ENCODE measurements around the gene ZNF841.
"Not testable (repeated sequence)": the region's sequence is repeated elsewhere in the genome, so short reads cannot be mapped to it uniquely, and the experiment has no call there.

Gene ZNF841

DNA sequence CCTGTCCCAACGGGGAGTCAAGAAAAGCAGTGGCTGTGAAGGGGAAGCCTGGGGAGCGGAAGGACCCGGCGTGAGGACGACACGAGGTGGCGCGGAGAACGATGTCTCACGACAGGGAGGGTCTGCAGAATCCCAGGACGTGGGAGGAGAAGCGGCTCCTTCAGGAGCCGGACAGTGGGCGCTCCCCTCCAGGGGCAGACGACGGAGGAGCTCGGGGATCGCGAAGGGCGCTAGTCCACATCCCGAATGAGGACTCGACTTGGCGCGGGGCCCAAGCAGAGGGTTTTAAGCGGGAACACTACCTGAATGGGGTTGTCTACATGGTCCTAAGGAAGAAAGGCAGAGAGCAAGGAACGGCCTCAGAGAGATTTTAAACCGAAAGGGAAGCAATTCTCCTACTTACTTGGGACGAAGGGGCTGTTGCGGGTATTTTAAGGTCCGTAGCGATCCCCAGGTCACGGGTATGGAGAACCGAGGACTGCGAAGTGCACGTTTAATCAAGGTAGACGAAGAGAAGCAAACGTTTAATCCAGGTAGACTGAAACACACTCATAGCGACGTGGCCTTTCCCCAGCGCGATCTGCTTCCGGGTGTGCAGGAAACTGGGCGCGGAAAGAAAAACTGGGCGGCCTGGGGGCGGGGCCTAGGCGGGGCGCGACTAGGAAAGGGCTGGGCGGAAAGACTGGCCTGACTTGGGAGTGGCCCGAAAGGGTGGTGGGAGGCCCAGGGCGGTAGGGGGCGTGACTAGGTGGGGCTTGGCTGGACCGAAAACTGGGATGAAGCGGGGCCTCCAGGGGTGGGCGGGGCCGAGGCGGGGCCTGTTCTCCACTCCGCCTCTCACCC is at the start of gene ZNF841:
ZNF841 (minus strand) TSS at position 594 of the 843 bp plus-strand sequence. CDS start 10,964 bp downstream, outside the sequence.
- peak; percentile 69 to 81 for DNase-seq

DNA sequence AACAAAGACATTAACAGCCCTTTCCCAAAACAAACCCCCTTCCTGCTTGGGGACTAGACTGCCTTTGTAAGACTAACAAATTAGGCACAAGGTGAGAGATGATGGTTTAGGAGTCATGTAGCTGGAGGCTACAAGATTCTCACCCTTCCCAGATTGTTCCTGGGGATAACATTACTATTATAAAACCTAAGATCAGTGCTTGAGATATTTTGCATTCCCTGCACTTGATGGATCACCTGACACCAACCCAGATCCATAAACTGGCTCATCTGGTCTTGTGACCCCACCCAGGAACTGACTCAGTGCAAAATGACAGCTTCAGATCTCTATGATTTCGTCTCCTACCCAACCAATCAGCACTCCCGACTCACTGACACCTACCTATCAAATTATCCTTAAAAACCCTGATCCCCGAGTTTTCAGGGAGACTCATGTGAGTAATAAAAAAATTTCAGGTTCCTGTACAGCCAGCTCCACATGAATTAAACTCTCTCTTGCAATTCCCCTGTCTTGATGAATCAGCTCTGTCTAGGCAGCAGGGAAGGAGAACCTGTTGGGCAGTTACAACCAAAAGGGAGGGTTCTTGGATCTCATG is 46.5 kb upstream of the ZNF841 start:
- DNase-seq, result no peak

DNA sequence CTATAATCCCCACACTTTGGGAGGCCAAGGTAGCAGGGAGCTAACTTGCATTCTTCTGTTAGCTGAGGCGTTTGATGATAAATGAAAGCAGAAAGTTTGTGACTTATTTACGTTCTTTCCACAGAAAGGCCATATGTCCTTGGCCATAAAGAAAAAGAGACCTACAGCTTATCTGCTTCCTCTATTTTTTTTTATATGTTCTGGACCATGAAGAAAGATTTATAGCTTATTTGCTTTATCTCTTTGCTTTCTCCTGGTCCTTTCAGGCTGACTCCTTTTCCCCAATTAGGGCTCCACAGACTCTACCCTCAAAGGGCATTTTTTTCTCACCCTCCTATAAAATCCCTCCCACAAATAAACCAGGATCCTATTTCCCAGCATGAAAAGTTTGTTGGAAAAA is 45.6 kb upstream of the ZNF841 start:
- no peak for DNase-seq

DNA sequence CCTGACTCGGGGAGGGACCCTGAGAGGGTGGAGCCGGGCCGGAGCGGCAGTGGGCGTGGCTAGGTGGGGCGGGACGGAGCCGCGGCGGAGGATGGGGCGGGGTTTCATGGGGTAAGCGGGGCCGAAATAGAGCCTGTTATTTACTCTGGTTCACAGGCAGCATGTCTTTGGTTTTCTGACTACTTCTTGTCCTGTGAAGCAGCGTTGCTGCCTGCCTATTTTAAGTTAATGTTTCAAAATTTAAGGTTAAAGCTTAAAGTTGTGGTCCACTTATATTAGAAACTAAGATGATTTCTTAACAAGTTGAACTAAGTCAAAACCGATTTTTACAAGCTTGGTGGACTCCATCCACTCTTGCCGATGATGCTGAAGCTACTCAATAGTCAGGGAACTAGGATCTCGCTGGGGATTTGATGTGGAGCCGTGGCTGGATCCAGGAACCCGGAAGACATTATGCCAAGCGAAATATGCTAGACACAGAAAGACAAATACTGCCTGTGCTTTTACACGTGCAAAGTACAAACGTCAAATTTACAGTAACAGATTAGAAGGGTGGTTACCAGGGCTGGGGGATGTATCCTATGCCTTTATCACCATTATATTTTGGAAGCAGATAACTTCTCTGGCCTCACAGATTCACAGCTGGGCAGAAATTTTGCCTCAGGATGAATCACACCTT is 44.6 kb upstream of the ZNF841 start:
- peak in 1 of 2 experiments; percentile 89 for DNase-seq

DNA sequence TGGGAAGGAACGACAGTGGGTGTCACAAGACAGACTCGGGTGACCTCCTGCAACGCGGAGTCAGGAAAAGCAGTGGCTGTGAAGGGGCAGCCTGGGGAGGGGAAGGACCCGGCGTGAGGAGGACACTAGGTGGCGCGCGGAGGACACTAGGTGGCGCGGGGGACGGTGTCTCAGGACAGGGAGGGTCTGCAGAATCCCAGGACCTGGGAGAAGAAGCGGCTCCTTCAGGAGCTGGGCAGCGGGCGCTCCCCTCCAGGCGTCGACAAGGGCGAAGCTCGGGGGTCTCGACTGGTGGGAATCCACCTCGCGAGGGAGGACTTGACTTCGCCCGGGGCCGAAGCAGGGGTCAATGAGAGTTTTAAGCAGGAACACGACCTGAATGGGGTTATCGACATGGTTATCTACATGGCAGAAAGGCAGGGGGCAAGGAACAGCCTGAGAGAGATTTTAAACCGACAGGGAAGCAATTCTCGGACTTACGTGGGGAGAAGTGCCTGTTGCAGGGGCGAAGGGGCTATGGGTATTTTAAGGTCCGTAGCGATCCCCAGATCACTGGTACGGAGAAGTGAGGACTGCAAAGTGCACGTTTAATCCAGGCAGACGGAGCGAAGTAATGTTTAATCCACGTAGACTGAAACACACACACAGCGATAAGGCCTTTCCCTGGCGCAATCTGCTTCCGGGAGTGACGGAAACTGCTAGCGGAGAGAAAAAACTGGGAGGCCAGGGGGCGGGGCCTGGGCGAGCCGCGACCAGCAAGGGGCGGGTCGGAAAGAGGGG is 43.9 kb upstream of the ZNF841 start, which contains the start of gene ZNF616:
ZNF616 (minus strand) TSS at position 687 of the 780 bp plus-strand sequence. CDS start 9,426 bp downstream, outside the sequence.
- peak; percentile 58 to 87 for DNase-seq

DNA sequence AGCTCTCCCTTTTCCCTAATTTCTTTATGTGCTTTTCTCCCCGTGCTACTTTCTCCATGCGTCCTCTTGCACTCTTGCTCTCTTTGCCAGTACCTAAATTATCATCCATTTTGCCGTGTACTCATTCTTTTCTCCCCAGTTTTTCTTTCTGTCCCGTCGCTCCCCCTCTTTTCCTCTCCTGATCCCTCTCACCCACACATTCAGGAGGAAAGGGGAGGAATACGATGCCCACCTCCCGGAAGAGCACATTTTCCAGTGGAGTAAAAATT is 43.4 kb upstream of the ZNF841 start:
- no peak for DNase-seq

DNA sequence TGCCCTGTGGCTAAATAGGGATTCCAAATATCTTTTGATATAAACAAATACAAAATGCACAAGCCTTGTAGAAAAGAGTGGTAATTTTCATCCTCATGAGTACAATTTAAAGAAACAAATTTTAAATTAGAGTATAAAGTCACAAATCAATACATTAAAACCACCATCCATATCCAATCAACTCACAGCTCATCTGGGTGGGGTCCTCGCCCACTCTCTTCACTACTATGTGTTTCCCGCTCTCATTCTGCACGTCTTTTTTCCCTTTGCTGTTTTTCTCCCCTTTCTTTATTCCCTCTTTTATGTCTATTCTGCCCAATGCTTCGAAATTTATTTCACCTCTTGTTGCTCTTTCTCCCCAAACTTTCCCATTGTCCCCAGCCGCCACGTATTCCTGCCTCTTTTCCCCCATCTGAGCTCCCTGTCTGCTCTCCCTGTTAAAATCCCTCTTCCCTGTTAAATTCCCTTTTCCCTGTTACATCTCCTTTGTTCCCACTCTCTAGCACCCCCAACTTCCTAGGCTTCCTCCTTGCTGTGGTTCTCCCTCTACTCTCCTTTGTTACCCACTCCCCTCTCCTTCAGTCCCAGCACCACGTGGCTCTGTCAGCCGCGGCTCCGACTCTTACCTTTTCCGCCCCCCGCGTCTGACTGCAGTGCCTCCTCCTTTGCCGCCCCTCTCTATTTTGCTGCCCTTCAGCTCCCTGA is 42.9 kb upstream of the ZNF841 start:
- DNase-seq, result peak in 1 of 2 experiments; percentile 14

DNA sequence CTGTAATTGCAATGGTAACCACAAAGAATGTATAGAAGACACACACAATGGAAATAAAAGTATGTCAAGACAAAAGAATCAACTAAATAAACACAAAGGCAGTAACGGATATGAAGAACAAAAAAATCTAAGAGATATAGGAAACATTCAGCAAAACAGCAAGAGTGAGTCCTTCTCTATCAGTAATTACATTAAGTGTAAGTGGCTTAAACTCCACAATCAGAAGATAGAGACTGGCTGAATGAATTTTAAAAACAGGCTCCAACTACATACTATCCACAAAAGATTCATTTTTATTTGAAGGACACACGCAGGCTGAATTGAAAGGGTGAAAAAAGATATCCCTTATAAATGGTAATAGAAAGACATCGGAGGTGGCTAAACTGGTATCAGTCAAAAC is 24.7 kb upstream of the ZNF841 start:
- no peak for DNase-seq

DNA sequence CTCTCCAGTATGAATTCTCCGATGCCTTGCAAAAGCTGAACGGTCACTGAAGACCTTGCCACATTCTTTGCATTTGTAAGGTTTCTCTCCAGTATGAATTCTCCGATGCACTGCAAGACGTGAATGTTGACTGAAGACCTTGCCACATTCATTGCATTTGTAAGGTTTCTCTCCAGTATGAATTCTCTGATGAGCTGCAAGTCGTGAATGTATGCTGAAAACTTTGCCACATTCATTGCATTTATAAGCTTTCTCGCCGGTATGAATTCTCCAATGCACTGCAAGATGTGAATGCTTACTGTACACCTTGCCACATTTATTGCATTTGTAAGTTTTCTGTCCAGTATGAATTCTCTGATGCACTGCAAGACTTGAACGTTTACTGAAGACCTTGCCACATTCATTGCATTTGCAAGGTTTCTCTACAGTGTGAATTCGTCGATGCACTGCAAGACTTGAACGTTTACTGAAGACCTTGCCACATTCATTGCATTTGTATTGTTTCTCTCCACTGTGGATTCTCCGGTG is 20.0 kb upstream of the ZNF841 start:
- no peak for DNase-seq

DNA sequence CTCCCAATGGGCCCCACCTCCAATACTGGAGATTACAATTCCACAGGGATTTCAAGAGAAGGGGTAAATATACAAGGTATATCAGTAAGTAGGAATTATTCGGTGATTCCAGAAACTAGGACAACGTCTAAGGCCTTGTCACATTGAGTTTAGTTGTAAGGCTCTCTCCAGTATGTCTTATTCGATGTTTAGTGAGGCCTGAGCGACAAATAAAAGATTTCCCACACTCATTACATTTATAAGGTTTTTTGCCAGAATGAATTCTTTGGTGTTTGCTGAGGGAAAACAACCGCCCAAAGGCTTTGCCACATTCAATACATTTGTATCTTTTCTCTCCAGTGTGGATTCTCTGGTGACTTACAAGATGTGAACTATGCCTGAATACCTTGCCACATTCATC is 19.1 kb upstream of the ZNF841 start:
- DNase-seq, result no peak

DNA sequence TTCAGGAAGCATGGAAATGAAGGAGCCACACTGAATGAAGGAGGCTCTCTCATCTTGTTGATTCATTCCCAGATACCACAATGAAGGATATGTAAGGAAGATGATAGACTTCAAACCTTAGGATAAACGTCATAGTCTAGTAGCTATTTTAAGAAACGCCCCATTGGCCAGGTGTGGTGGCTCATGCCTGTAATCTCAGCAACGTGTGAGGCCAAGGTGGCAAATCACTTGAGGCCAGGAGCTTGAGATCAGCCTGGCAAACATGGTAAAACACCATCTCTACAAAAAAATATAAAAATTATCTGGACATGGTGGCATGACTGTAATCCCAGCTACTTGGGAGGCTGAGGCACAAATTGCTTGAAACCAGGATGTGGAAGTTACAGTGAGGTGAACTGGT is 17.1 kb upstream of the ZNF841 start:
- no peak for DNase-seq

DNA sequence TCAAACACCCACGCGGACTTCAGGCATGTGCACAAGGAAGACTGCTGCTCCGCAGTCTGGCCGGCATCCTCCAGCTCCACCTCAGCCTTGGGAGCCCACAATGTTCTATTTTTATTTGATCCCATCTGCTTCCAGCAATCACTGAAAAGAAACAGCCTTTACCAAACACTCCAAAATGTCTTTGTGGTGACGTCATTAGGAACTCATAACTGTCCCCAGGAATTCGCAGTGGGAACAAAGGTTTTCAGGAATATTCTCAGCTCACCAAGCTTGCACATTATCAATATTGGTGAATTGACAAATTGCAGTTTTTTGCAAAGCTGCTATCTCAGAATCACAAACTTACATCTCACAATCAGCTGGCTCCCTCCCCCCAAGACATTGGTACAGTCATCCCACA is 15.2 kb upstream of the ZNF841 start:
- no peak for DNase-seq

DNA sequence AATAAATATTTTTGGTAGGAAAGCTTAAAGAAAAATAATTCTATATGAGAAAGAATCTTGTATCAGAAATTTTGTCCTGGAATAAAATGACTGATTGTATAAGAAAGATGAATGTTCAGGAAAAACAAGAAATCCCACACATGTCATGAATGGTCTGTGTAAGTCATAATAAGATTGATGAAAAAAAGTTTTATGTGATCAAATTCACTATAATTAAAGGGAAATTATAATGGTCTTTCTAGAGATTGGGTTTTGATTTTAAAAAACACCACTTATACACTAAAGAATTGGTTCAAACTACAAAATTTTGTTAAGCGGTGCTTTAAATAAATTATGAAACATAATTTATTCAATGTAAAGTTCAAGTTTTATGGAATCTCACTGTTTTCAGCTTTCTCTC is 7.2 kb upstream of the ZNF841 start:
- DNase-seq, result no peak

DNA sequence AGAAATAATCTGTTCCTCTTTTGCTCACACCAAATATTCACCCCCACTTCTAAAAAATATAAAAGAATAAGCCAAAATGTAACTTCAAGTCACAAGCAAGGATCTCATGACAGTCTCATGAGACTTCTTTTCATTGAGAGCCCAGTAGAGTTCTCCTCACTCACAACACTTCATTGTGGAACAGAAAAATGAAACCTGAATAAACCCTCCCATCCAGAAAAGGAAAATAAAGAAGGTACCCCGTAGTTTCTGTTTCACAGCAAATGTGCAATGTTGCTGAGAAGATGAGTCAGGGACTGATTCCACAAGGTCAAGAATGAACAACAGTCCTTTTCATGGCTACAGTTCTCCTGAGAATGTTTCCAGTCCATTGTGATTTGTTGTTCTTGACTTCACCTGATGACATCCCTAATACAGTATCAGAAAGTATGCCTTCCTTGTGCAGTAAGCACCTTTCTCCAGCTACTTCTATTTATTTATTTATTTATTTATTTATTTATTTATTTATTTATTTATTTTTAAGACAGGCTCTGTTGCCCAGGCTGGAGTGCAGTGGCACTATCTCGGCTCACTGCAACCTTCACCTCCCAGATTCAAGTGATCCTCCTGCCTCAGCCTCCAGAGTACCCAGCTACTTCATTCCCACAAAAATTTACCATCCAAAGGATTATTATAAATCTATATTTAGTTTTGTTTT is 6.4 kb upstream of the ZNF841 start:
- no peak for DNase-seq

DNA sequence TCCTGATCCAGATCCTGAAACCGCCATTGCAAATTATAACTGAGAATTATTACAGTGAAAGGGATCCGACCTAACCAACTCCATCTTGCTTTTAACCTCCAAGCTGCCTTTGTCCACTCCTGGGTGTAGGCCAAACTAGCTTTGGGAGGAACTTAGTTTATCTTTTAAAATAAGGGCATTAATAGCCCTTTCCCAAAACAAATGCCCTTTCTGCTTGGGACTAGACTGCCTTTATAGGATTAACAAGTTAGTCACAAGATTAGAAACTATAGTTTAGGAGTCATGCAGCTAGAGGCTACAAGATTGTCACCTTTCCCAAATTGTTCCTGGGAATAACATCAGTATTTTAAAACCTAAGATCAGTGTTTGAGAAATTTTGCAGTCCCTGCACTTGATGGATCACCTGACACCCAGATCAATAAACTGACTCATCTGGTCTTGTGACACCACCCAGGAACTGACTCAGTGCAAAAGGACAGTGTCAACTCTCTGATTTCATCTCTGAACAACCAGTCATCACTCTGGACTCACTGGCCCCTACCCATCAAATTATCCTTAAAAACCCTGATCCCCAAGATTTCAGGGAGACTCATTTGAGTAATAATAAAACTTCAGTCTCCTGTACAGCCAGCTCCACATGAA is 4.1 kb upstream of the ZNF841 start:
- no peak for DNase-seq

DNA sequence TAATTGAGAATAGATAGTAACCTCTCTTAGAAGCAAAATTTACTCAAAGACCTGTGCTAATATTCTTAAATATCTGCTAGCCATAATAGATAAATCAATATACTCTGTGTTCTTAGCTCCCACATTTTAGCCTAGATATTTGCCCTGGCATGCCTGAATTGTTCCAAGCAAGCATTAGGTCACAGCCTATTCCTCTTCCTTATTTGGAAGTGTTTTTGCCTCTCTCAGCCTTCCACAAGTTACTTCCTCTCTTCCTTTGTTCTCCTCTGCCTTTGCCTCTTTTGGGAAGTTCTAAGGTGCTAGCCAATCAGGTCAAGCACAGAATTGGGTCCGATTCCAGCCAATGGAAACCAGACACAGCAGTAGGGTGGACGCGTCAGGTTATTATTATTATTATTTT is 851 bp upstream of the ZNF841 start:
- not testable (repeated sequence) for DNase-seq

DNA sequence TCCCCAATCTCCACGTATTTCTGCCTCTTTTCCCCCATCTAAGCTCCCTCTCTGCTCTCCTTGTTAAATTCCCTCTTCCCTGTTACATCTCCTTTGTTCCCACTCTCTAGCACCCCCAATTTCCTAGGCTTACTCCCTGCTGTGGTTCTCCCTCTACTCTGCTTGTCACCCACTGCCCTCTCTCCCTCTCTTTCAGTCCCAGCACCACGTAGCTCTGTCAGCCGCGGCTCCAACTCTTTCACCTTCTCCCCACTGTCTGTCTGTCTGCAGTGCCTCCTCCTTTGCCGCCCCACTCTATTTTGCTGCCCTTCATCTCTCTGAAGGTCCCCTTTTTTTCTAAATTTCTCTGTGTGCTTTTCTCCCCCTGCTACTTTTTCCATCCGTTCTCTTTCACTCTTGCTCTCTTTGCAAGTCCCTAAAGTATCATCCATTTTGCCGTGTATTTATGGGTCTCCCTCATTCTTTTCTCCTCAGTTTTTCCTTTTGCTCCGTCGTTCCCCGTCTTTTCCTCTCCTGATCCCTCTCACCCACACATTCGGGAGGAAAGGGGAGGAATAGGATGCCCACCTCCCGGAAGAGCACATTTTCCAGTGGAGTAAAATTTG is 937 bp downstream of the ZNF841 start:
- DNase-seq, result no peak

DNA sequence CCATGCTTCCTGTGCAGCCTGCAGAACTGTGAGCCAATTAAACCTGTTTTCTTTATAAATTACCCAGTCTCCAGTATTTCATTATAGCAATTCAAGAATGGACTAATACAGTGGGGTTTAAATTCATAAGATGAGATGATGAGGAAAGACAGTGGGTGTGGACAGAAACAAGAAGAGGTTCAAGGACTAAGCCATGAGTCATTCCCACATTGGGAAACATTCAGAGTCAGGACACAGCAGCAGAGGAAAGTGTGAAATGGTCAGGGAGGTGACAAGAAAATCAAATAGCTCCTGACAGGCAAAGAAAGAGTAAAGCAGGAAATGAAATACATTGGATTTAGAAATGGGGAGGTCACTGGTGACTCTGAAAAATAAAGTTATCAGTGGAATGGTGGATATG is 9.1 kb downstream of the ZNF841 start:
- DNase-seq, result peak in 1 of 2 experiments; percentile 1

DNA sequence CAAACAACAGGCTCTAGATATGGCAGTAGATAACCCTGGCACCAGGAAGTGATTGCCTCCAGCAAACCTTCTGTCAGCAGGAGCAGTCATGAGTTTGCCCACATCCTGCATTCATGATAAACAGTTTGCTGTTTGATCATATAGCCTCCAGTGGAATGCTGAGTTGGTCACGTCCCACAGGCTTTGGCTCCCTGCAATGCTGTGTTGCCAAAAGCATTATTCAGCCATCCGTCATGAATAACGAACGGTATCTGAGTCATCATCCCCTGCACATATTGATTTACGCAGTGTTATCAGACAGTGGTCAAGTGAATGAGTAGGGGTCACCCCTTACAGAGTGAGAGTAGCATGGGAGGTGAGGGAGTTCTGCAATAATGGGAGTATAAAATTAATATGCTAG is 25.1 kb downstream of the ZNF841 start:
- DNase-seq, result no peak

DNA sequence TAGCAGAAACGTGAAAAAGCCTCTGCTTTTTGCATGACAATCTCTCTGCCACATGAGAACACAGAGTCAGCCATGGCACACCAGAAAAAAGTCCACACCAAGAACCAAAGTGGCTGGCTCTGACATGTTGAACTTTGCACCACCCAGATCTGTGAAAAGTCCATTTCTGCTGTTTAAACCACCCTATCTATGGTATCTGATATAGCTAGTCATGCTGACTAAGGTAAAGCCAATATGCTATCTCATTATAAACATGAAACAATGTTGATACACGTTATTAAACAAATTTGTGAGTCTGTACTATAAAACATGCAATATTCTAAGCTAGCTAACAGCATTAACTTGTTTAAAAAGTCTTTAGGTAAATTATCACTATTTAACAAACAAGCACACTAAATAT is 25.9 kb downstream of the ZNF841 start:
- DNase-seq, result no peak

Measured in AML-193 (cell line).